ENCODE results near the gene FLT3LG. TPM values are rescaled to one million over a fixed set of nuclear protein-coding genes. Genes with fewer than 3 reads are reported as not detected.

The FLT3LG gene
- total RNA-seq, 1 donor from 2014 or later: 3.3 TPM

- ATAC-seq: no peak
These were observed 15.7 kb downstream of the FLT3LG start for GRCh38 chr19:49489601-49490167.

GRCh38 chr19:49490287-49491029 lies 16.4 kb downstream of the FLT3LG start:
- no peak for ATAC-seq

GRCh38 chr19:49491030-49491803 lies 17.2 kb downstream of the FLT3LG start:
- no peak for ATAC-seq

- no peak for ATAC-seq
These were observed 18.0 kb downstream of the FLT3LG start for GRCh38 chr19:49491804-49492572.

GRCh38 chr19:49492573-49493405 lies 18.8 kb downstream of the FLT3LG start:
- no peak for ATAC-seq

GRCh38 chr19:49496574-49497008 lies 22.6 kb downstream of the FLT3LG start:
- no peak for ATAC-seq

- ATAC-seq: peak; percentile 9
These were observed 23.2 kb downstream of the FLT3LG start for GRCh38 chr19:49497047-49497788.

- ATAC-seq: no peak
These were observed 23.7 kb downstream of the FLT3LG start for GRCh38 chr19:49497789-49498103.

GRCh38 chr19:49498475-49498874 lies 24.5 kb downstream of the FLT3LG start:
- no peak for ATAC-seq

GRCh38 chr19:49499030-49499670 lies 25.1 kb downstream of the FLT3LG start:
- no peak for ATAC-seq

GRCh38 chr19:49502866-49503581 lies 29.0 kb downstream of the FLT3LG start:
- peak; percentile 23 for ATAC-seq

GRCh38 chr19:49503582-49503962 lies 29.6 kb downstream of the FLT3LG start:
- ATAC-seq: no peak

- peak; percentile 74 for ATAC-seq
These were observed 32.6 kb downstream of the FLT3LG start for GRCh38 chr19:49506575-49507105.

- no peak for ATAC-seq
These were observed 33.9 kb downstream of the FLT3LG start for GRCh38 chr19:49507803-49508494.

GRCh38 chr19:49512970-49513745 lies 39.1 kb downstream of the FLT3LG start:
- ATAC-seq: peak; percentile 53

- no peak for ATAC-seq
These were observed 39.7 kb downstream of the FLT3LG start for GRCh38 chr19:49513746-49514118.

GRCh38 chr19:49514151-49514550 lies 40.1 kb downstream of the FLT3LG start:
- ATAC-seq: no peak

GRCh38 chr19:49515767-49516166 lies 41.8 kb downstream of the FLT3LG start:
- no peak for ATAC-seq
